GM19372 (cell line): Measurements from ENCODE around the gene CYP2F1.
"Not testable (repeated sequence)": the region's sequence is repeated elsewhere in the genome, so short reads cannot be mapped to it uniquely, and the experiment has no call there.

Source experiments
- ATAC-seq: cut with Tn5 transposase; IDR thresholded peaks from one replicate; pipeline ENCODE4 v1.9.1; 2021; ENCODE audit warnings: mild to moderate bottlenecking, low read depth, moderate library complexity; ENCODE audit not compliant: unreplicated experiment

CYP2F1 gene

DNA sequence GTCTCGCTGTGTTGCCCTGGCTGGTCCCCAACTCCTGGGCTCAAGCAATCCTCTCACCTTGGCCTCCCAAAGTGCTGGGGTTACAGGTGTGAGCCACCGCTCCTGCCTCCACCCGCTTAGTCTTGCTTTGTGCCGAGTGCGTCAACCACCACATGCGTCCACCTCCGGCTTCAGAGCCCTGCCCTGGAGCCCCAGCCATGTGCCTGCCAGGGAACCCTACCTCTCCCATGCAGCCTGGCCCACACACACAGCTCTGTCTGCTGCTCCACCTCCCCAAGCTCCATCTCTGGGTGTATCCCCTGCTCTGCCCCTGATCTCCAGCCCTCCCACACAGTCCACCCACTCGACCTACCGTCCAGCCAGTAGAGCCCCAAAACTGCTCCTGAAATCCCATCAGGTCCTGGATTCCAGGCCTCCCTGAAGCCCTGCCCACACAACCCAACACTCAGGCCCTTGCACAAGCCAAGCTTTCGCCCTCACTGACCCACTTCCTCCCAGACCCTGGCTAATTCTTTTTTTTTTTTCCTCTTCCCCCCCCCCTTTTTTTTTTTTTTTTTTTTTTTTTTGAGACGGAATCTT lies 9.6 kb downstream of the CYP2F1 start:
- no peak for ATAC-seq

DNA sequence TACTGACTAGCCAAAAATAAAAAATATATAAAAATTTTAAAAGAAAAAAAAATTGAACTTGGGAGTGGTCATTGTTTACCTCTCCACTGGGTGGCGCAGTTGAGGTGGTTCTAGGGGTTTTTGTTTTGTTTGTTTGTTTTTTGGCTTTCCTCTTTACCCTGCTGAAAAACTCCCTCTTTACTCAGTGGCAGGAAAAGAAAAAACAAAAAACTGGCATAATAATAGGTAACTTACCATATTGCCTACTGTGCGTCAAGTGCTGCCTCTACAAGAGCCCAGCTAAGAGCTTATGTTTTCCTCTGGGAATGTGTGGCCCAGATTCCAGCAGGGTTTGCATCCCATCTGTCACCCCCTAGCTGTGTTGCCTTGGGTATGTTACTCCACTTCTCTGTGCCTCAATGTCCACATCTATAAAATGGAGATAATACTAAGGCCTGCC lies 12.6 kb downstream of the CYP2F1 start:
- ATAC-seq, result not testable (repeated sequence)

DNA sequence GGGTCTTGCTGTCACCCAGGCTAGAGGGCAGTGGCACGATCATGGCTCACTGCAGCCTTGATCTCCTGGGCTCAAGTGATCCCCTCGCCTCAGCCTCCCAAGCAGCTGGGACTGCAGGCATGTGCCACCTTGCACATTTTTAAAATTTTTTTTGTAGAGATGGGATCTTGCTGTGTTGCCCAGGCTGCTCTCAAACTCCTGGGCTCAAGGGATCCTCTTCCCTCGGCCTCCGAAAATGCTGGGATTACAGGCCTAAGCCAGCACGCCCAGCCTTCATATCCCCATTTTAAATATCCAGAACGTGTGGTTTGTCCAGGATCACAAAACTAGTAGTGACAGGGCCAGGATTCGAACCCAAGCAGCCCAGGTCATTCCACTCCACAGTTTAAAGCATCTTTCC lies 13.1 kb downstream of the CYP2F1 start:
- ATAC-seq, result not testable (repeated sequence)

DNA sequence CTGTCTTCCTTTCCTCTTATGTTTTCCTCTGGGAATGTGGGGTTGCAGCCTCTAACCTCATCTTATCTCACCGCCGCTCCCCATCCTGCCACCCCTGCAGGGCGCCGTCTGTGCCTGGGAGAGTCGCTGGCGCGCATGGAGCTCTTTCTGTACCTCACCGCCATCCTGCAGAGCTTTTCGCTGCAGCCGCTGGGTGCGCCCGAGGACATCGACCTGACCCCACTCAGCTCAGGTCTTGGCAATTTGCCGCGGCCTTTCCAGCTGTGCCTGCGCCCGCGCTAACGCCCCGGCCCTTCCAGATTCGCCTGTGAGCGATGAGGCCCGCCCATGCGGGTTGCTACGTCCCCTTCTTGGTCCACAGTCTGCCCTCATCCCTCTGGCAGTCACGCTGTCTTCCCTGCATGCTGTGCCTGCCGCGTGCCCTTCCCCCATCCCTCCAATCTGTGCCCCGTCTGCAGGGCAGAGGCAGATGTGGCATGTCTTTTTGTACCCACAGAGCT lies 13.6 kb downstream of the CYP2F1 start:
- not testable (repeated sequence) for ATAC-seq

- ATAC-seq, result no peak
Measured at GRCh38 chr19:41128692-41129091, 14.5 kb downstream of the CYP2F1 start.

DNA sequence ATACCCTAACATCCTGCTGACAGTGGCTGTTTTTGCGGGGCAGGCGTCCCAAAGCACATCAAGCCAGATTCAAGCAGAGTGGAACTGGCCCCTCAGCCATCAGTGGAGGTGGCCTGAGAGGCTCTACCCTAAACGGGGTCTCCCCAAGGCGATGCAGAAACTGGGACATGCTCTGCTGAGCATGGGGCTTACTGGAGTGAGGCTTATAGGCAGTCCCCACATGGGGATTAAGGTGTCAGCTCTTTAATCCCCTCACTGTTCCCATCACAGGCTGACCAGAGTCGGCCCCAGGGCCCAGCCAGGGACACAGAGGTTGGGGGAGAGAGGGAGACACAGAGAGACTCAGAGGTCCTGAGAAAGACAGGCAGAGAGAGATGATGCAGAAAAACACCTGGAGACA lies 17.0 kb downstream of the CYP2F1 start:
- no peak for ATAC-seq

- ATAC-seq, result no peak
Measured at GRCh38 chr19:41133260-41133659, 19.0 kb downstream of the CYP2F1 start.

GRCh38 chr19:41134616-41135015 lies 20.4 kb downstream of the CYP2F1 start:
- no peak for ATAC-seq

DNA sequence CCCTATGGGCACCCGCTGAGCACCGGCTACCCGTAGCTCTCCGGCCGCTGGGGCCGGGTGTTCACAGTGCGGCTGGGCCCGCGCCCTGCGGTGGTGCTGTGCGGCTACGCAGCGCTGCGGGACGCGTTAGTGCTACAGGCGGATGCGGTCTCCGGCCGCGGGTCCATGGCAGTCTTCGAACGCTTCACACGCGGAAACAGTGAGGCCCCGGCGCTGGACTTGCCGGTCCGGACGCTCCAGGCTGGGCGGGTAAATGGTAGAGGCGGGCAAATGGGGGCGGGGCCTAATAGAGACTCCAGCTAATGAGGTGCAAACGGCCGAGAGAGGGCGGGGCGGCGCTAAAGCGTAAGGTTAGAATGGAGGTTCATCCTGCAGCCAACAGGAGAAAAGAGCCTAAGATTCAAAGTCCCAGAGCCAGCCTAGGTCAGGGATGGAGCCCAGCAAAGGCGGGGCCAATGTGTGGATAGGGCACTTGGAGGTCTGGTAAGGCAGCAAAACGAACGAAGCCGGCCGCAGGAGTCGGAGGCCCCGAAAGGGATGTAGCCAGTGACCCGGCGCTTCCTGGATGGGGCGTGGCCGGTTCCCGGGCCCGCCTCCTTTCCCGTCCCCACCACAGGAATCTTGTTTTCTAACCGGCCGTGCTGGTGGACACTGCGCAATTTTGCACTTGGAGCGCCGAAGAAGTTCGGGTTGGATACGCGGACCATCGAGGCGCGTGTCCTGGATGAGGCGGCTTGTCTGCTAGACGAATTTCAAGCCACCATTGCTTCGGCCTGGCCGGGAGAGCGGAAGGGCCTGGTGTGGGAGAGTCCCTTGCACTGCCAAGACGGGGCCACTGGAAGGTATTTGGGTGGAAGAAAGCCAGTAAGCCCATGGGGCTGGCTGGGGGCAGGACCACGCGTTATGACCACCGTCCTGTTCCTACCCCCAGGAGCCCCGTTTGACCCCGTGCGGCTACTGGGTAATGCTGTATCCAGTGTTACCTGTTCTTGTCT lies 21.5 kb downstream of the CYP2F1 start:
- not testable (repeated sequence) for ATAC-seq

GRCh38 chr19:41136636-41137455 lies 22.6 kb downstream of the CYP2F1 start:
- ATAC-seq, result no peak

GRCh38 chr19:41144403-41144802 lies 30.2 kb downstream of the CYP2F1 start:
- no peak for ATAC-seq

DNA sequence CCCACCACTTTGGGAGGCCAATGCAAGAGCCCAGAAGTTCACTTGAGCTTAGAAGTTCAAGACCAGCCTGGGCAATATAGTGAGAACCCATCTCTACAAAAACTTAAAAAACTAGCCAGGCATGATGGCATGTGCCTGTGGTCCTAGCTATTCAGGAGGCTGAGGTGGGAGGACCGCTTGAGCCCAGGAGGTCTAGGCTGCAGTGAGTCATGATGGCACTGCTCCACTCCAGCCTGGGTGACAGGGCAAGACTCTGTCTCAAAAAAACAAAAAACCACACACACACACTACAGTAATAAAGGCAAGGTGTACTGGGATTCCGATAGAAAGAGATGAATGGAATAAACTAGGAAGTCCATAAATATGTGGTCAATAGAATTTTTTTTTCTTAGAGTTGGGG lies 35.6 kb downstream of the CYP2F1 start:
- no peak for ATAC-seq

- ATAC-seq, result not testable (repeated sequence)
Measured at GRCh38 chr19:41150986-41151385, 36.8 kb downstream of the CYP2F1 start.

- no peak for ATAC-seq
Measured at GRCh38 chr19:41154060-41154459, 39.8 kb downstream of the CYP2F1 start.

GRCh38 chr19:41156207-41156606 lies 42.0 kb downstream of the CYP2F1 start:
- ATAC-seq, result no peak

DNA sequence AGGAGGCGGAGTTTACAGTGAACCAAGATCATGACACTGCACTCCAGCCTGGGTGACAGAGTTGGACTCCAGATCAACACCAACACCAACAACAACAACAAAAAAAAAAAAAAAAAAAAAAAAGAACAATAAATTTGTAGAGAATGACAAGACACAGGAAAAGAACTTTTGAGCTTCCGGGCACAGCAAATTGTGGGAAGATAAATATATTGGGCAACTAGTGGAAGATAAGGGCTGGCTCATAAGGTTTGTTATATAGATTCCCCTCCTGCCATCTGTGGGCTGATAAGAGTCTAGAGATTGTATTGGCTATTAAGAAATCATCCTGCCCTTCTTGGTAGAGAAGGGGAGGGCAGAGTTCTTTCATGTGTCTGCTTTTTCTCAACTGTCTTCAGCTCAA lies 45.6 kb downstream of the CYP2F1 start:
- no peak for ATAC-seq

DNA sequence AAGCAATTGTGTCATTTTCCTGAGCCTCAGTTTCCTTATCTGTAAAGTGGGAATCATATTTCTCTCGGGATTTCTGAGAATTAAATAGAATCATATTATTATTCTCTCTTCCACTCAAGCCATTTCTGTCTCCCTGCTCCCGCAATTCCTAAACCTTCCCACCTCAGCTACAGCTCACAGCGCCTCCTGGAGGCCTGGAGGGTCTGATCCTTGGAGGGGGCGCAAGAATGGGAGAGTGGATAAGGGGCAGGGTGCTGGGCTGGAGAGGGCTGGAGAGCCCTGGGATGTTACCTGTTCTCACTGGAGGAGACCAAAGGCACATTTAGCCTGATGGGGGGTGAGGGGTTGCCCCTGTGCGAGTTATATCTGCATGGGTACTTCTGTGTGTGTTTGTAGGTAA lies 47.7 kb downstream of the CYP2F1 start:
- ATAC-seq, result no peak

GRCh38 chr19:41166944-41167804 lies 52.9 kb downstream of the CYP2F1 start:
- ATAC-seq, result no peak

DNA sequence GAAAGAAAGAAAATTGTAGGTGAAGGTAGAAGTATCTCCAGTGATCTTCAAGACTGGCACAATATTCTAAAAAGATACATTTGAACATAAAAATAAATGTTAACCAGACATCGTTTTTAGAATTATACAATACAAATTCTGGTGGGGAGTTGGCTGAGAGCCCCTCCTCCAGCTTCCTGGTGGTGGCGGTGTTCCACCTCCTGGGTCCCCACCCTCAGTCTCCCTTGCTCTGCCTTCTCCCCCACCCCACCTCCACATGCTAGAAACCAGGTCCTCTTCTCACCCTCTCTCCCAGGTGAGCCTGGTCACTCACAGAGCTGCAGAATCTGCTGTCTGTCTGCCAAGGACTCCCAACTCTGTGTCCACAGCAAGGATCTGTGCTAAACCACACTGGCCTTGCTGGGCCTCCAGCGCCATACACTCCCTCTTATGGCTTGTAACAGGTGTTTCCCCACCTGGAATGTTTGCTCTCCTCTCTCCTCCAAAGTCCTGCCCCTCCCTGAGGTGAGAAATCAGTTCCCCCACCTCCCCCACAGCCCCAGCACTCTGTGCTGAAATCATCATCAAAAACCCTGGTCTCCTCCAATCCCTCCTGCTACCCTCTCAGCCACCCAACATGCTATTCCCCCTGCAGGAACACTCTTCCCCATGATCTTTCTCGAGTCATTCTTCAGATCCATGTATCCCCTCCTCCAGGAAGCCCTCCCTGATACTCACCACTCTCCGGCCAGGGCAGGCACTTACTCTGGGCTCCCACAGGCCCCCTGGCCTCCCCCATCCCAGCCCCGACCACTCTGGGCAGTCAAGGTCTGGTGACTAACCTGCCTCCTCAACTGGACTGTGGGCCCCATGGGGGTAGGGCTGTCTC lies 58.3 kb downstream of the CYP2F1 start:
- ATAC-seq, result no peak
